GM23248 (cell line): Measurements from ENCODE around the gene PDIA3. TPM values are rescaled to one million over a fixed set of nuclear protein-coding genes. Genes with fewer than 3 reads are reported as not detected.

Experiments used
- DNase-seq: peaks from one replicate; pipeline ENCODE4 v3.0.0-alpha.2; 2015
- H2AFZ ChIP-seq: fragments of 200-600 bp; sonication (generic); 2 replicates; pipeline ENCODE4 v1.6.1; 2016; ENCODE audit warnings: antibody characterized with exemption
- H3F3A ChIP-seq: fragments of 200-600 bp; sonication (generic); 2 replicates; pipeline ENCODE4 v1.6.1; 2016; ENCODE audit warnings: mild to moderate bottlenecking, antibody characterized with exemption, mixed run types; ENCODE audit not compliant: insufficient read depth
- H3K27ac ChIP-seq: fragments of 200-600 bp; sonication (generic); 2 replicates; pipeline ENCODE4 v1.5.1; 2016; ENCODE audit warnings: mild to moderate bottlenecking
- H3K27me3 ChIP-seq: fragments of 200-600 bp; sonication (generic); replicated peaks from 2 replicates; pipeline ENCODE4 v1.6.1; 2016; ENCODE audit warnings: mild to moderate bottlenecking; ENCODE audit not compliant: insufficient read depth
- H3K36me3 ChIP-seq: fragments of 200-600 bp; sonication (generic); 2 replicates; pipeline ENCODE4 v1.6.1; 2016; ENCODE audit warnings: low read depth, mild to moderate bottlenecking
- H3K4me1 ChIP-seq: fragments of 200-600 bp; sonication (generic); 2 replicates; pipeline ENCODE4 v1.6.1; 2016; ENCODE audit warnings: mild to moderate bottlenecking; ENCODE audit not compliant: insufficient read depth
- H3K4me2 ChIP-seq: fragments of 200-600 bp; sonication (generic); one replicate; pipeline ENCODE4 v1.6.1; 2016; ENCODE audit warnings: mild to moderate bottlenecking; ENCODE audit not compliant: unreplicated experiment
- H3K4me3 ChIP-seq: fragments of 200-600 bp; sonication (generic); 2 replicates; pipeline ENCODE4 v1.5.1; 2016; ENCODE audit warnings: mild to moderate bottlenecking
- H3K79me2 ChIP-seq: fragments of 200-600 bp; sonication (generic); 2 replicates; pipeline ENCODE4 v1.6.1; 2016; ENCODE audit warnings: mild to moderate bottlenecking; ENCODE audit not compliant: insufficient read depth
- H3K9ac ChIP-seq: fragments of 200-600 bp; sonication (generic); 2 replicates; pipeline ENCODE4 v1.6.1; 2016; ENCODE audit warnings: mild to moderate bottlenecking
- H3K9me2 ChIP-seq: fragments of 200-600 bp; sonication (generic); 2 replicates; pipeline ENCODE4 v1.6.1; 2016; ENCODE audit warnings: mixed run types, mild to moderate bottlenecking, moderate library complexity; ENCODE audit not compliant: insufficient read depth
- H3K9me3 ChIP-seq: fragments of 200-600 bp; sonication (generic); one replicate; pipeline ENCODE4 v1.6.1; 2017; ENCODE audit warnings: low read depth
- H4K20me1 ChIP-seq: fragments of 200-600 bp; sonication (generic); 2 replicates; pipeline ENCODE4 v1.6.0; 2016; ENCODE audit not compliant: insufficient read depth
- EZH2 ChIP-seq: fragments of 200-600 bp; sonication (generic); IDR thresholded peaks from 2 replicates; pipeline ENCODE4 v1.6.1; 2018; ENCODE audit warnings: antibody characterized with exemption, mild to moderate bottlenecking; ENCODE audit not compliant: insufficient read depth, poor library complexity, severe bottlenecking
- EZH2phosphoT487 ChIP-seq: fragments of 200-600 bp; sonication (generic); IDR thresholded peaks from 2 replicates; pipeline ENCODE4 v1.6.1; 2018; ENCODE audit warnings: antibody characterized with exemption, moderate library complexity, mild to moderate bottlenecking, low read depth; ENCODE audit not compliant: insufficient read depth
- WGBS, 2 experiments: methylation state at CpG; one replicate each; pipeline ENCODE4 v1.1.6; 2015 to 2017; ENCODE audit warnings: low lambda C conversion rate in 2 of 2, low coverage in 1 of 2; ENCODE audit errors: missing lambda C conversion rate in 2 of 2; 5-methylcytosine and 5-hydroxymethylcytosine counted together
- in situ Hi-C: fragments of 300-500 bp; cut with MboI; formaldehyde crosslinking; loops from 2 replicates; pipeline ENCODE4 v1.15.0; 2020
- polyA plus RNA-seq: library from polyadenylated mRNA; unstranded; fragments of >200 nt; fragmentation: Nextera tagmentation; extraction: Ambion mirVana; gene quantifications from 2 replicates; pipeline ENCODE4 v1.2.1, GENCODE V29; 2016
- total RNA-seq: library from RNA; depleted of rRNA; stranded (reverse); fragments of >200 nt; shearing (Covaris generic); gene quantifications from 2 replicates; pipeline ENCODE4 v1.2.3, GENCODE V29; 2014

The PDIA3 gene
- total and polyA plus RNA-seq, 2 experiments from 2014 or later: 224 to 1,087 TPM

DNA sequence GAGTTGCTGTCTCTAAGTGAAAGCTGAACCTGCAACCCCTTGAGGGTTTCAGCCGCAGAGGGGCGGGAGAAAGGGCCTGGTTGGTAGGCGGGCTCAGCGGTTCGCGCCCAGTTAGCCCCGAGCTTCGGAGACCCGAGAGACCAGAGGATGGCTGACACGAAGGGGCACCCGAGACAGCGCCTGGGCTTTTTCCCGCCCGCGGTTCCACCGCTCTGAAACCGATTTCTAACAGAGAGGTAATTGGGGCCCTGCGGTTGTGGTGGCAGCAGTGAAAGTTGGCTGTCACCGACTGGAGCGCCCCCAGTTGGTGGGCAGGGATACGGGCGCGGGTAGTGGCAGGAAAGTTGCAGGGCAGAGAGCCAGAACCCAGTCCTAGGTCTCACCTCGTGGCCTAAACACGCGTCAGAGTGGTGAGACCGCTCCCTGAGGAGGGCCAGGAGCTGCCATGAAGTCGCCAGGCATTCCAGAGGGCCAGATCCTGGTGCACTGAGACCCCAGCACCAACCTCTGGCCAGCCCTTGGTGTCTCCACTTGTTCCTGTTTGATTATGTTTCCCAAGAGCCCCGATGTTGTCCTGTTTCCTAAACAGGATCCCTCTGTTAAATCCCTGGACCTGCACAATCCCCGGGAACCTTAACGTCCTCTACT lies 31.2 kb downstream of the PDIA3 start:
- Histone ChIP-seq H3K4me3 (peak overlapping the region; percentile 85), H3K4me2 (peak overlapping the region; percentile 93), H3K4me1 (peaks cover 7% of the 10 kb centered on the region; the same call in 1 of the 2 replicates), H3K9me3 (no peaks in the 10 kb centered on the region), H3K36me3 (peaks cover 9% of the 10 kb centered on the region), H2AFZ (peak overlapping the region; percentile 91), H3K27ac (peak overlapping the region; percentile 64), H3K9ac (peak overlapping the region; percentile 78), H3K79me2 (no peaks in the 10 kb centered on the region), H3K9me2 (no peaks in the 10 kb centered on the region), H3K27me3 (no peaks in the 10 kb centered on the region), H3F3A (peaks cover 41% of the 10 kb centered on the region), H4K20me1 (no peaks in the 10 kb centered on the region)
- in situ Hi-C loops: no loop called here
- peak; percentile 87 for DNase-seq
- 2 to 5% methylated on average over 28 to 31 of the region's 31 CpGs for WGBS, 2 experiments
- no peak for TF ChIP-seq EZH2phosphoT487
- TF ChIP-seq EZH2: no peak

DNA sequence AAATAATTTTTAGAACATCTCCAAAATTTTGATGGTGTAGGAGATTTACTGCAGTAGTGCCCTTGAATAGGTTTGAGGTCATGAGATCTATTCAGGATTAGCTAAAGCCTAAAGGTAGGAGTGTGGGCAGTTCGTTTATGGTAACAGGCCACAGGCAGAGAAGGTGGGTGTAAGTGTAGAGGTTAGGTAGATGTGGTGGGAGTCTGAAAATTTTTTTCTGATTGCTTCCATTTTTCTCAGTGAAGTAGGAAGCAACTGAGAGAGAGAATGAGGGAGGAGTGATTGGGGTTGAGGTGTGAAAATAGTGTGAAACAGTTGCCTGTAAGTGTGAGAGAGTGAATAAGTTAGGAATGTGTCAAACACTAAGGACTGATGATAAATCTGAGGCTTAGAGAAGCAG lies 32.8 kb downstream of the PDIA3 start:
- H3K9me2 ChIP-seq: no peaks in the 10 kb centered on the region
- 97 to 100% methylated on average over 1 of the region's 1 CpG for WGBS, 2 experiments

DNA sequence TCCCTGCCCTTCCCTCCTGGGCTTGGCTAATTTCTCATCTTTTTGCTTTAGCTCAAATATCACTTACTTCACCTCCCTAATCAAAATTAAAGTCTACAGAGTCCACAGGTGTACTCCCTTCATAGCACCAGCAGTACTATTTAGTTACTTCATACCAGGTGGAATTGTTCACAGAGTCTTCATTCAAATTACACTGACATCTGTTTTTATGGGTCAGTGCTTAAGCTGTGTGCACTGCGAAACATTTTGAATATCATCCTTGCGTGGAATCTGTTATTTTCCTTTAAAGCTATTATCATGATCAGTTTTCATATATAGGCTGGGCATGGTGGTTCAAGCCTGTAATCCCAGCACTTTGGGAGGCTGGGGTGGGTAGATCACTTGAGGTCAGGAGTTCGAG lies 43.2 kb downstream of the PDIA3 start:
- Histone ChIP-seq H3K36me3 (peaks cover 6% of the 10 kb centered on the region; the same call in 1 of the 2 replicates), H2AFZ (no peak overlapping the region), H3K27me3 (no peaks in the 10 kb centered on the region), H3K4me1 (peaks cover 12% of the 10 kb centered on the region), H3K9me3 (no peaks in the 10 kb centered on the region), H3K4me3 (no peak overlapping the region), H4K20me1 (no peaks in the 10 kb centered on the region), H3K9ac (no peak overlapping the region), H3K4me2 (no peak overlapping the region), H3K27ac (no peak overlapping the region), H3K79me2 (peaks cover 23% of the 10 kb centered on the region), H3K9me2 (no peaks in the 10 kb centered on the region), H3F3A (peaks cover 13% of the 10 kb centered on the region)
- TF ChIP-seq EZH2phosphoT487 (no peak), EZH2 (no peak)
- 96 to 97% methylated on average over 3 of the region's 3 CpGs for WGBS, 2 experiments
- no peak for DNase-seq
- in situ Hi-C loops: no loop called here

More for the DNA sequence above, 32.8 kb downstream of the PDIA3 start:
- Histone ChIP-seq H3K4me2 (no peak overlapping the region), H3K9me3 (no peaks in the 10 kb centered on the region), H3F3A (peaks cover 27% of the 10 kb centered on the region), H3K27me3 (no peaks in the 10 kb centered on the region), H2AFZ (no peak overlapping the region), H3K36me3 (no peaks in the 10 kb centered on the region), H4K20me1 (no peaks in the 10 kb centered on the region), H3K9ac (no peak overlapping the region), H3K4me3 (no peak overlapping the region), H3K27ac (no peak overlapping the region), H3K79me2 (no peaks in the 10 kb centered on the region), H3K4me1 (peaks cover 7% of the 10 kb centered on the region; the same call in 1 of the 2 replicates)
- no peak for TF ChIP-seq EZH2phosphoT487
- TF ChIP-seq EZH2: no peak
- DNase-seq: no peak
- in situ Hi-C loops: no loop called here

DNA sequence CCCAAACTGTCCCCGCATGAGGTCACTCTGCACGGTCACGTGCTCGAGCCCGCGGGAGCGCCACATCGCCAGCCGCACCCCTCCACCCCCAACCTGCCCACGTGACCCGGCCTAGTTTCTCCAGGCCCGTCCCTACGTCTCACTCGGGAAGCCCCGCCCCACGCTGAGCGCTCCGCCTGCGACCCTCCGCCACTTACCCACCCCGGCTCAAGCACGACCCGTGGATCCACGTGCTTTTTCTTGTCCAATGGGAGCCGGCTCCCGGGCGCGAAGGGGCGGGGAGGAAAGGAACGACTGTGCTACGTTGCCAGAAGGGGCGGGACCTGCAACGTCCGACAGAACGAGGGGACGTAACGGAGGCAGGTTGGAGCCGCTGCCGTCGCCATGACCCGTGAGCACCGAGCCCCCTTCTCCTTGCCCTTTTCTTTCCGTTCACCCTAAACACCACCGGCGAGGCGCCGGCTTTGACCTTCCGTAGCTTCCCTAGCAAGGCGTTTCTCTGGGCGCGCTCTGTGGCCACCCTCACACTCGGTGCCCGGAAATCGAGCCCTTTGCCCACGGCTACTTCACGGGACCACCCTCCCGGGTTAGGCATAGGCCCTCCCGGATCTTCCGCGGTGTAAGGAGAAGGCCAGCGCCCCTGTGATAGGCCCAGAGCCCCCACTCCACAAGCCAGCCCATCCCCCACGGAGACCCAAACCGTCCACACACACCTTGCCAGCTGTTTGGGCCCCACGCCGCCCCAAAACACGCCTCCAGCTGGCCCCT lies 45.9 kb downstream of the PDIA3 start, which contains the start of gene SERF2:
Gene SERF2 (plus strand): TSS at position 328 of the 768 bp plus-strand sequence. CDS start 57 bp downstream, at position 385.
- Histone ChIP-seq H3K9me3 (no peaks in the 10 kb centered on the region), H3K79me2 (peaks cover 39% of the 10 kb centered on the region), H3K9me2 (no peaks in the 10 kb centered on the region), H4K20me1 (peaks cover 5% of the 10 kb centered on the region; the same call in 1 of the 2 replicates), H3K4me2 (peak within 1 kb of the TSS; percentile 85), H3F3A (peaks cover 40% of the 10 kb centered on the region), H3K4me1 (peaks cover 37% of the 10 kb centered on the region), H3K9ac (peak within 1 kb of the TSS; percentile 100), H2AFZ (peak within 1 kb of the TSS; percentile 89), H3K27me3 (no peaks in the 10 kb centered on the region), H3K4me3 (peak within 1 kb of the TSS; percentile 94), H3K27ac (peak within 1 kb of the TSS; percentile 99), H3K36me3 (peaks cover 19% of the 10 kb centered on the region)
- TF ChIP-seq EZH2phosphoT487 (no peak), EZH2 (no peak)
- WGBS, 2 experiments: 0% methylated on average over 51 to 66 of the region's 66 CpGs
- DNase-seq: peak; percentile 100
- in situ Hi-C loops: no loop called here
